ENCODE results near the gene ATP5PO.

GRCh38 chr21:33892853-33893252, 22.8 kb downstream of the ATP5PO start:
- TF ChIP-seq ARNT (IDR thresholded peaks at IDR 0.05), result no peak
- no peak for TF ChIP-seq FOXA1 (IDR thresholded peaks at IDR 0.05)
- no peak for TF ChIP-seq HDGF (IDR thresholded peaks at IDR 0.05; ENCODE audit: borderline replicate concordance)
- no peak for TF ChIP-seq TARDBP (IDR thresholded peaks at IDR 0.05)
- no peak for TF ChIP-seq CTBP1 (IDR thresholded peaks at IDR 0.05; ENCODE audit: borderline replicate concordance)
- TF ChIP-seq BHLHE40 (IDR thresholded peaks at IDR 0.05; ENCODE audit: borderline replicate concordance), result no peak
- no peak for TF ChIP-seq SP1 (IDR thresholded peaks at IDR 0.05)
- TF ChIP-seq SUZ12 (IDR thresholded peaks at IDR 0.05), result no peak
- no peak for TF ChIP-seq ZNF384 (IDR thresholded peaks at IDR 0.05)
- TF ChIP-seq NFRKB (IDR thresholded peaks at IDR 0.05), result no peak
- no peak for TF ChIP-seq FOXK2 (IDR thresholded peaks at IDR 0.05)
- TF ChIP-seq, protein P1, sequence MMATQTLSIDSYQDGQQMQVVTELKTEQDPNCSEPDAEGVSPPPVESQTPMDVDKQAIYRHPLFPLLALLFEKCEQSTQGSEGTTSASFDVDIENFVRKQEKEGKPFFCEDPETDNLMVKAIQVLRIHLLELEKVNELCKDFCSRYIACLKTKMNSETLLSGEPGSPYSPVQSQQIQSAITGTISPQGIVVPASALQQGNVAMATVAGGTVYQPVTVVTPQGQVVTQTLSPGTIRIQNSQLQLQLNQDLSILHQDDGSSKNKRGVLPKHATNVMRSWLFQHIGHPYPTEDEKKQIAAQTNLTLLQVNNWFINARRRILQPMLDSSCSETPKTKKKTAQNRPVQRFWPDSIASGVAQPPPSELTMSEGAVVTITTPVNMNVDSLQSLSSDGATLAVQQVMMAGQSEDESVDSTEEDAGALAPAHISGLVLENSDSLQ (IDR thresholded peaks at IDR 0.05), result no peak
- no peak for TF ChIP-seq ELF4 (IDR thresholded peaks at IDR 0.05)

Data from HEK293T (cell line).